Thyroid gland (tissue), 4 donors: ENCODE measurements around the gene PANX2.

Experiments used
- CTCF ChIP-seq, 6 experiments: fragments of 200-600 bp in 3 of 6; fragments of 450-650 bp in 3 of 6; sonication (generic) in 3 of 6; IDR thresholded peaks; one replicate each; pipeline ENCODE4 v1.5.1; 2016 to 2019; ENCODE audit warnings: antibody characterized with exemption in 6 of 6, mild to moderate bottlenecking in 2 of 6, inconsistent platforms in 1 of 6, moderate library complexity in 1 of 6
- POLR2A ChIP-seq, 2 donors: fragments of 450-650 bp; IDR thresholded peaks; one replicate each; pipeline ENCODE4 v1.6.1; 2017; ENCODE audit warnings: antibody characterized with exemption in 2 of 2, mild to moderate bottlenecking in 2 of 2, moderate library complexity in 1 of 2

- no peak for TF ChIP-seq CTCF (IDR thresholded peaks at IDR 0.05)
- no peak for TF ChIP-seq POLR2A (IDR thresholded peaks at IDR 0.05)
Observed at GRCh38 chr22:50213263-50213662, 42.7 kb downstream of the PANX2 start.
